Ramos (cell line): Measurements from ENCODE around the gene MCEMP1.
"Not testable (repeated sequence)": the region's sequence is repeated elsewhere in the genome, so short reads cannot be mapped to it uniquely, and the experiment has no call there.

Experiments
- in situ Hi-C: fragments of 300-500 bp; cut with MboI; formaldehyde crosslinking; loops from one replicate; pipeline ENCODE4 v1.14.3; 2022; ENCODE audit warnings: low sequenced_read_pairs; ENCODE audit not compliant: unreplicated experiment

MCEMP1 gene

GRCh38 chr19:7643031-7643415, 33.9 kb upstream of the MCEMP1 start:
- in situ Hi-C loops: no loop called here

GRCh38 chr19:7643629-7644549, 33.0 kb upstream of the MCEMP1 start:
- in situ Hi-C loops: not testable (repeated sequence)

GRCh38 chr19:7644550-7644877, 32.4 kb upstream of the MCEMP1 start:
- in situ Hi-C loops: no loop called here

GRCh38 chr19:7645163-7645562, 31.7 kb upstream of the MCEMP1 start:
- in situ Hi-C loops: no loop called here

GRCh38 chr19:7645656-7646425, 31.0 kb upstream of the MCEMP1 start:
- in situ Hi-C loops: no loop called here

- in situ Hi-C loops: no loop called here
Measured at GRCh38 chr19:7646426-7646700, 30.5 kb upstream of the MCEMP1 start.

GRCh38 chr19:7647156-7647555, 29.7 kb upstream of the MCEMP1 start:
- in situ Hi-C loops: no loop called here

- in situ Hi-C loops: no loop called here
Measured at GRCh38 chr19:7648265-7649014, 28.4 kb upstream of the MCEMP1 start.

- in situ Hi-C loops: no loop called here
Measured at GRCh38 chr19:7650148-7650547, 26.7 kb upstream of the MCEMP1 start.

GRCh38 chr19:7652061-7652641, 24.7 kb upstream of the MCEMP1 start:
- in situ Hi-C loops: no loop called here

GRCh38 chr19:7654401-7654800, 22.5 kb upstream of the MCEMP1 start:
- in situ Hi-C loops: no loop called here

- in situ Hi-C loops: no loop called here
Measured at GRCh38 chr19:7655581-7655980, 21.3 kb upstream of the MCEMP1 start.

- in situ Hi-C loops: no loop called here
Measured at GRCh38 chr19:7657131-7657751, 19.6 kb upstream of the MCEMP1 start.

- in situ Hi-C loops: no loop called here
Measured at GRCh38 chr19:7658219-7658686, 18.6 kb upstream of the MCEMP1 start.

GRCh38 chr19:7661744-7662538, 14.9 kb upstream of the MCEMP1 start:
- in situ Hi-C loops: no loop called here

- in situ Hi-C loops: no loop called here
Measured at GRCh38 chr19:7662657-7663056, 14.2 kb upstream of the MCEMP1 start.

- in situ Hi-C loops: no loop called here
Measured at GRCh38 chr19:7663706-7664105, 13.2 kb upstream of the MCEMP1 start.

GRCh38 chr19:7665076-7665475, 11.8 kb upstream of the MCEMP1 start:
- in situ Hi-C loops: no loop called here

GRCh38 chr19:7668842-7669241, 8.0 kb upstream of the MCEMP1 start, which contains the start of gene RETN:
TSS of gene RETN (plus strand) at chr19:7669049. CDS start at chr19:7669327, 278 bp downstream.
- in situ Hi-C loops: no loop called here
